ENCODE results near the gene TPO. TPM values are rescaled to one million over a fixed set of nuclear protein-coding genes. Genes with fewer than 3 reads are reported as not detected.

The TPO gene
- total and polyA plus RNA-seq, 2 experiments from 2014 or later: 0.37 TPM; not detected in 1

DNA sequence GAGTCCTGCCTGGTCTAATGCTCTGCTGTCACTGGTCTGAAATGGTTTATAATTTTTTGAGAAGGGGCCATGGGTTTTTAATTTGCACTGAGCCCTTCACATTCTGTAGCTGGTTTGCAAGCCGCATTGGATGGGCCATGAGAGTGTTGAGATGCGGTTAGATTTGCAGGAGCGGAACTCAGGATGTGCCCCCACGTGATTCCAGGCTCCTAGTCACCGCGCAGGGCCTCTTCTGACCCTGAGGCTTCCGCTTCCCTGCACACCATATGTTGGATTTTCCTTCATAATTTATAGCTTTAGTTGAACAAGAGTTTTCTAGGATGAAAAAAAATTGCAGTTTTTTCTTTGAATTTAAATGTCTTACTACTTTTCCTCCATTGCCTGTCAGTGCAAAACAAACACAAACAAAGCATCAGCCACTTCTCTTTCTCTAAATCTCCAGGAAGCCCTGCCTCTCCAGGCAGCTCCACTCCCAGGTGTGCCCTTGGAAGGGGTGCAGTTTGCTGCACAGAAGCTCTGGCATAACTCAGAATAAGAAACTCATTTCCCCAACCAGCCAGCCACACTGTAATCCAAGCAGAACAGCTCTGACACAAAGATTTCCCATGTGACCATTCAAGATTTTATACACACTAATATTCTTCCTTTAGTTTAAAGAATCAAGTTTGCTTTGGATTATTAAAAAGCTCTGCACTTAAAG, 18.4 kb upstream of the TPO start:
- no peaks in the 10 kb centered on the region for H4K20me1 ChIP-seq (ENCODE audit: insufficient read depth, poor library complexity, severe bottlenecking)
- no peak overlapping the region for H2AFZ ChIP-seq
- H3K4me3 ChIP-seq: no peak overlapping the region
- H3K4me1 ChIP-seq (ENCODE audit: insufficient read depth): no peaks in the 10 kb centered on the region
- 92% methylated on average over 7 of the region's 7 CpGs for WGBS (ENCODE audit: low lambda C conversion rate, missing lambda C conversion rate)
- H3K9me3 ChIP-seq (ENCODE audit: low read depth): no peaks in the 10 kb centered on the region
- no peak overlapping the region for H3K4me2 ChIP-seq
- H3K27me3 ChIP-seq: no peaks in the 10 kb centered on the region
- no peaks in the 10 kb centered on the region for H3K9me2 ChIP-seq (replicated peaks; ENCODE audit: insufficient read depth)
- TF ChIP-seq EZH2phosphoT487 (IDR thresholded peaks at IDR 0.05; ENCODE audit: low read depth, severe bottlenecking, unreplicated experiment): no peak
- TF ChIP-seq, protein P1, sequence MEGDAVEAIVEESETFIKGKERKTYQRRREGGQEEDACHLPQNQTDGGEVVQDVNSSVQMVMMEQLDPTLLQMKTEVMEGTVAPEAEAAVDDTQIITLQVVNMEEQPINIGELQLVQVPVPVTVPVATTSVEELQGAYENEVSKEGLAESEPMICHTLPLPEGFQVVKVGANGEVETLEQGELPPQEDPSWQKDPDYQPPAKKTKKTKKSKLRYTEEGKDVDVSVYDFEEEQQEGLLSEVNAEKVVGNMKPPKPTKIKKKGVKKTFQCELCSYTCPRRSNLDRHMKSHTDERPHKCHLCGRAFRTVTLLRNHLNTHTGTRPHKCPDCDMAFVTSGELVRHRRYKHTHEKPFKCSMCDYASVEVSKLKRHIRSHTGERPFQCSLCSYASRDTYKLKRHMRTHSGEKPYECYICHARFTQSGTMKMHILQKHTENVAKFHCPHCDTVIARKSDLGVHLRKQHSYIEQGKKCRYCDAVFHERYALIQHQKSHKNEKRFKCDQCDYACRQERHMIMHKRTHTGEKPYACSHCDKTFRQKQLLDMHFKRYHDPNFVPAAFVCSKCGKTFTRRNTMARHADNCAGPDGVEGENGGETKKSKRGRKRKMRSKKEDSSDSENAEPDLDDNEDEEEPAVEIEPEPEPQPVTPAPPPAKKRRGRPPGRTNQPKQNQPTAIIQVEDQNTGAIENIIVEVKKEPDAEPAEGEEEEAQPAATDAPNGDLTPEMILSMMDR (IDR thresholded peaks at IDR 0.05; ENCODE audit: poor library complexity): no peak
- no peak for TF ChIP-seq EZH2 (IDR thresholded peaks at IDR 0.05; ENCODE audit: borderline replicate concordance)
- no peak overlapping the region for H3K27ac ChIP-seq
- no peak for DNase-seq (ENCODE audit: low spot score)
- H3K79me2 ChIP-seq: no peaks in the 10 kb centered on the region
- H3K36me3 ChIP-seq (replicated peaks; ENCODE audit: insufficient read depth, low read depth): no peaks in the 10 kb centered on the region

DNA sequence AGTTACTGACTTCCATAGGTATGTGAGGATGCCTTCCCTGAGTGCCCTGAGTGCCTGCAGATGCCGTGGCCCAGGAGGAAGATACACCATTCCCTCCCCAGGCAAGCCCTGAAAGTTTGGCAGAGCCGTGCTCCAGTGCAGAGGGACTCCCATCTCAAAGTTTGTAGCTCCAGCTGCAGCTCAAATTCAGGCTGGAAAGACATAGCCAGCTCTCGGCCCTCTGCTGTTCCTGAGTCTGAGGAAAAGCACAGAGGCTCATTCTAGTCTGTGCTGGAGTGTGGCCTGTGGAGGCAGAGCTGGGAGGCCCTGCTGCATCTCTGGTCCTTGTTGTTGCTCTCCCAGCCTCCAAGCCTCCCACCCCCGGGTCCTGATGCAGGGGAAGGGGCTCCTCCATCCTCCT, 15.9 kb upstream of the TPO start:
- Histone ChIP-seq H3K9me3 (ENCODE audit: low read depth) (no peaks in the 10 kb centered on the region), H3K27me3 (no peaks in the 10 kb centered on the region), H3K27ac (no peak overlapping the region), H2AFZ (no peak overlapping the region), H3K4me2 (no peak overlapping the region), H3K79me2 (no peaks in the 10 kb centered on the region), H3K36me3 (replicated peaks; ENCODE audit: insufficient read depth, low read depth) (no peaks in the 10 kb centered on the region), H3K4me3 (no peak overlapping the region), H4K20me1 (ENCODE audit: insufficient read depth, poor library complexity, severe bottlenecking) (no peaks in the 10 kb centered on the region), H3K9me2 (replicated peaks; ENCODE audit: insufficient read depth) (no peaks in the 10 kb centered on the region), H3K4me1 (ENCODE audit: insufficient read depth) (no peaks in the 10 kb centered on the region)
- no peak for TF ChIP-seq EZH2phosphoT487 (IDR thresholded peaks at IDR 0.05; ENCODE audit: low read depth, severe bottlenecking, unreplicated experiment)
- TF ChIP-seq, protein P1 (IDR thresholded peaks at IDR 0.05; ENCODE audit: poor library complexity): no peak
- TF ChIP-seq EZH2 (IDR thresholded peaks at IDR 0.05; ENCODE audit: borderline replicate concordance): no peak
- 74% methylated on average over 4 of the region's 4 CpGs for WGBS (ENCODE audit: low lambda C conversion rate, missing lambda C conversion rate)
- DNase-seq (ENCODE audit: low spot score): no peak

DNA sequence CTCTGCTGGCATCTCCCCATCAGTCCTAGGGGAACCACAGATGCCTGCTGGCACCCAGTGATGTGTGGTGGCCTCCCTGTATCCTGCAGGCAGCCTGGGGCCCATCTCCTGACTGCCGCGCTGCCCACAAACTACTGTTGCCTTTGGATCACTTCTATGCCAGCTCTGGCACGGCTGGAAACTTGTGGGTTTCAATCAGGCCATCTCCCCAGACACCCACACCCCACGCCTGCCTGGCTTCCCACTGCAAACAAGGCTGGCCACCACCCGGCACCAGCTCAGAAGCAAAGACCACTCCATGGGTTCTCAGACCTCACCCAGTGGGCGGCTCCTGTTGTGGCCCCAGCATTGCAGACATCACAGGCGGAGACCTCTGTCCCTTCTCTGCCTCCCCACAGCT, 15.1 kb upstream of the TPO start:
- no peaks in the 10 kb centered on the region for H3K79me2 ChIP-seq
- H3K36me3 ChIP-seq (replicated peaks; ENCODE audit: insufficient read depth, low read depth): no peaks in the 10 kb centered on the region
- WGBS (ENCODE audit: low lambda C conversion rate, missing lambda C conversion rate): 88% methylated on average over 7 of the region's 7 CpGs
- no peaks in the 10 kb centered on the region for H3K27me3 ChIP-seq
- no peak for TF ChIP-seq EZH2phosphoT487 (IDR thresholded peaks at IDR 0.05; ENCODE audit: low read depth, severe bottlenecking, unreplicated experiment)
- TF ChIP-seq EZH2 (IDR thresholded peaks at IDR 0.05; ENCODE audit: borderline replicate concordance): no peak
- H3K4me2 ChIP-seq: no peak overlapping the region
- DNase-seq (ENCODE audit: low spot score): no peak
- H3K27ac ChIP-seq: no peak overlapping the region
- no peaks in the 10 kb centered on the region for H4K20me1 ChIP-seq (ENCODE audit: insufficient read depth, poor library complexity, severe bottlenecking)
- no peaks in the 10 kb centered on the region for H3K4me1 ChIP-seq (ENCODE audit: insufficient read depth)
- H2AFZ ChIP-seq: no peak overlapping the region
- H3K4me3 ChIP-seq: no peak overlapping the region
- H3K9me2 ChIP-seq (replicated peaks; ENCODE audit: insufficient read depth): no peaks in the 10 kb centered on the region
- H3K9me3 ChIP-seq (ENCODE audit: low read depth): no peaks in the 10 kb centered on the region

DNA sequence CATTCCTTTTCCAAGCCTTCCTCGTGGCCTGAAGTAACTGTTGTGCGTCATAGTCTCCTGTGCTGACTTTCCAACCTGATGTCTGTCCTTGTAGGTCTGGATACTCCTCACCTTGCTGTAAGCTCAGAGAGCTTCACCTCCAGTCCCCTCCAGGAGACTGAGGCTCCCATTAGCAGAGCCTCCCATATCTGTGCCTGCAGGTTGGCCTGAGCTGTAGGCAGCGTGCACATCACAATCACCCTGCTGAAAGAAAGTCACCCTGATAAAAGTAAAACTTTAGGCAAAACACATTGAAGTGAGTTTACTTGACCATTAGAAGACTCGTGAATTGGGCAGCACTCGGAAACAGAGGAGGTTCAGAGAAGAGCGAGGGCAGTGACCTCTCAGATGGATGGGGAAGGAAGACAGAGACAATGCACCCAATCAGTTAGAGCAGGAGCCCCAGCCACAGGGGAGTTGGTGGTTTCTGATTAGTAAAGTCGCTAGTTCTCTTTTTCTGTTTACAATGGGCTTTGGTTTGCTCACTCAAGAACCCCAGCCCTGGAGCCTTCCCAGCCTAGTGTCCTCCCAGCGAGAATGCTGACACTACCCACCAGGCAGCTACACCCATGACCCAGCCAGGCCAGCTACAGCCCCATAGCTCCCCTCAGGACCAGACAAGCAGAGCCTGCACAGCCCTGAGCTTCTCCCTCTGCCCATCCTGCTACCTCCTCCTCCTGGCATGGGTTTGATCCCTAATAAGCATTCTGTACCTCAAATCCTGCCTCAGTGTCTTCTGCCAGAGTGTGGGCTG, 12.1 kb upstream of the TPO start:
- DNase-seq (ENCODE audit: low spot score): no peak

More for the DNA sequence above, 12.1 kb upstream of the TPO start:
- TF ChIP-seq EZH2 (IDR thresholded peaks at IDR 0.05; ENCODE audit: borderline replicate concordance) (no peak), EZH2phosphoT487 (IDR thresholded peaks at IDR 0.05; ENCODE audit: low read depth, severe bottlenecking, unreplicated experiment) (no peak)
- TF ChIP-seq, protein P1 (IDR thresholded peaks at IDR 0.05; ENCODE audit: poor library complexity): no peak
- H3K9me3 ChIP-seq (ENCODE audit: low read depth): no peaks in the 10 kb centered on the region
- H3K9me2 ChIP-seq (replicated peaks; ENCODE audit: insufficient read depth): no peaks in the 10 kb centered on the region
- H3K4me1 ChIP-seq (ENCODE audit: insufficient read depth): no peaks in the 10 kb centered on the region
- H3K4me3 ChIP-seq: no peak overlapping the region
- no peaks in the 10 kb centered on the region for H3K79me2 ChIP-seq
- H3K36me3 ChIP-seq (replicated peaks; ENCODE audit: insufficient read depth, low read depth): no peaks in the 10 kb centered on the region
- H3K27ac ChIP-seq: no peak overlapping the region
- no peak overlapping the region for H3K4me2 ChIP-seq
- WGBS (ENCODE audit: low lambda C conversion rate, missing lambda C conversion rate): 79% methylated on average over 8 of the region's 8 CpGs
- H4K20me1 ChIP-seq (ENCODE audit: insufficient read depth, poor library complexity, severe bottlenecking): no peaks in the 10 kb centered on the region
- no peaks in the 10 kb centered on the region for H3K27me3 ChIP-seq
- no peak overlapping the region for H2AFZ ChIP-seq

Data from hepatocyte (in vitro differentiated cells).